Measurements from ENCODE around the gene AGPAT2.
A peak's percentile ranks its signal among the peaks of the same experiment; 100 is the strongest.

The AGPAT2 gene

GRCh38 chr9:136659861-136660784 lies 27.1 kb downstream of the AGPAT2 start:
- no peak for DNase-seq

- no peak for DNase-seq
These were observed 28.3 kb downstream of the AGPAT2 start for GRCh38 chr9:136658849-136659535.

GRCh38 chr9:136657974-136658848 lies 29.0 kb downstream of the AGPAT2 start:
- no peak for DNase-seq

- DNase-seq, result no peak
These were observed 30.3 kb downstream of the AGPAT2 start for GRCh38 chr9:136656795-136657611.

- DNase-seq, result no peak
These were observed 31.0 kb downstream of the AGPAT2 start for GRCh38 chr9:136656183-136656738.

GRCh38 chr9:136655536-136656182 lies 31.6 kb downstream of the AGPAT2 start:
- no peak for DNase-seq

GRCh38 chr9:136654820-136655535 lies 32.3 kb downstream of the AGPAT2 start:
- no peak for DNase-seq

- no peak for DNase-seq
These were observed 33.8 kb downstream of the AGPAT2 start for GRCh38 chr9:136653323-136654079.

GRCh38 chr9:136651860-136652259 lies 35.4 kb downstream of the AGPAT2 start:
- DNase-seq, result no peak

GRCh38 chr9:136650648-136651047 lies 36.6 kb downstream of the AGPAT2 start:
- no peak for DNase-seq

GRCh38 chr9:136650021-136650420 lies 37.2 kb downstream of the AGPAT2 start:
- no peak for DNase-seq

GRCh38 chr9:136648751-136649150 lies 38.5 kb downstream of the AGPAT2 start:
- no peak for DNase-seq

GRCh38 chr9:136646827-136647711 lies 40.2 kb downstream of the AGPAT2 start:
- DNase-seq, result no peak

- DNase-seq, result no peak
These were observed 41.1 kb downstream of the AGPAT2 start for GRCh38 chr9:136645903-136646754.

GRCh38 chr9:136645352-136645902 lies 41.8 kb downstream of the AGPAT2 start:
- no peak for DNase-seq

GRCh38 chr9:136644593-136645351 lies 42.5 kb downstream of the AGPAT2 start:
- peak; percentile 79 for DNase-seq

- no peak for DNase-seq
These were observed 43.0 kb downstream of the AGPAT2 start for GRCh38 chr9:136644343-136644592.
